ENCODE measurements around the gene SRRD.

DNA sequence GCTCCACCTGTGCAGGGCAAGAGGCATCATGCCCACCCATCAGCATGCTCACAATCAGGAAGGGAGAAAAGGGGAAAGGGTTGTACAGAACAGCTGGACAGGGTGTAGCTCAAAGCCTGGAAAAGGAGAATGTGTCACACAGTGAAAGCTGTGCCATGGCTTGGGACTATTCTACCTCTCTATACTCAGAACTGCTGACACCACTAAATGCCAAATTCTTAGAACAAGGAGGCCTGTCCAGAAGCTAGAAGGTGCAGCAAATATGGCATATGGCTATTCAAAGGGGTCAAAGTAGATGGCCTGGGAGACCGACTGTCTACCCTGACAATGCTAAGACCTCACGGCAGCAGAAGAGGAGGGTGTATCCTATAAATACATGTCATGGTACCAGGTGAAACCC lies 12.9 kb upstream of the SRRD start:
- TF ChIP-seq, protein P1, sequence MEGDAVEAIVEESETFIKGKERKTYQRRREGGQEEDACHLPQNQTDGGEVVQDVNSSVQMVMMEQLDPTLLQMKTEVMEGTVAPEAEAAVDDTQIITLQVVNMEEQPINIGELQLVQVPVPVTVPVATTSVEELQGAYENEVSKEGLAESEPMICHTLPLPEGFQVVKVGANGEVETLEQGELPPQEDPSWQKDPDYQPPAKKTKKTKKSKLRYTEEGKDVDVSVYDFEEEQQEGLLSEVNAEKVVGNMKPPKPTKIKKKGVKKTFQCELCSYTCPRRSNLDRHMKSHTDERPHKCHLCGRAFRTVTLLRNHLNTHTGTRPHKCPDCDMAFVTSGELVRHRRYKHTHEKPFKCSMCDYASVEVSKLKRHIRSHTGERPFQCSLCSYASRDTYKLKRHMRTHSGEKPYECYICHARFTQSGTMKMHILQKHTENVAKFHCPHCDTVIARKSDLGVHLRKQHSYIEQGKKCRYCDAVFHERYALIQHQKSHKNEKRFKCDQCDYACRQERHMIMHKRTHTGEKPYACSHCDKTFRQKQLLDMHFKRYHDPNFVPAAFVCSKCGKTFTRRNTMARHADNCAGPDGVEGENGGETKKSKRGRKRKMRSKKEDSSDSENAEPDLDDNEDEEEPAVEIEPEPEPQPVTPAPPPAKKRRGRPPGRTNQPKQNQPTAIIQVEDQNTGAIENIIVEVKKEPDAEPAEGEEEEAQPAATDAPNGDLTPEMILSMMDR (IDR thresholded peaks at IDR 0.05): no peak
- TF ChIP-seq POLR2A (IDR thresholded peaks at IDR 0.05): no peak
